Fibroblast of lung (primary cell): ENCODE measurements around the gene RPL10. TPM values are rescaled to one million over a fixed set of nuclear protein-coding genes. Genes with fewer than 3 reads are reported as not detected.

ENCODE experiments used
- DNase-seq, 2 donors: peaks; one replicate each; pipeline versions ENCODE4 v3.0.0 to v3.0.0-alpha.2; 2010; ENCODE audit warnings: low read depth in 2 of 2
- H2AFZ ChIP-seq: 2 replicates; pipeline ENCODE4 v1.5.1; 2012; ENCODE audit warnings: low read length, control low read depth, inconsistent platforms
- H3K27ac ChIP-seq: 2 replicates; pipeline ENCODE4 v1.5.1; 2011; ENCODE audit warnings: low read length, control low read depth; ENCODE audit not compliant: insufficient read depth
- H3K27me3 ChIP-seq: 2 replicates; pipeline ENCODE4 v1.5.1; 2011; ENCODE audit warnings: mild to moderate bottlenecking, low read length; ENCODE audit not compliant: control insufficient read depth, insufficient read depth
- H3K36me3 ChIP-seq: 2 replicates; pipeline ENCODE4 v1.5.1; 2011; ENCODE audit warnings: low read length; ENCODE audit not compliant: control insufficient read depth, insufficient read depth
- H3K4me1 ChIP-seq: 2 replicates; pipeline ENCODE4 v1.5.1; 2011; ENCODE audit warnings: low read length; ENCODE audit not compliant: control insufficient read depth, insufficient read depth; ENCODE audit errors: extremely low read depth
- H3K4me2 ChIP-seq: 2 replicates; pipeline ENCODE4 v1.5.1; 2011; ENCODE audit warnings: low read length, control low read depth; ENCODE audit not compliant: insufficient read depth; ENCODE audit errors: extremely low read depth
- H3K4me3 ChIP-seq, 4 experiments: fragments of 200-600 bp in 1 of 4; sonication (generic) in 1 of 4; replicated peaks in 1 of 4; 2 replicates each; pipeline ENCODE4 v1.5.1; 2011 to 2016; ENCODE audit warnings: low read length in 4 of 4, low read depth in 3 of 4, mild to moderate bottlenecking in 3 of 4, control low read depth in 2 of 4, inconsistent platforms in 1 of 4, mixed read lengths in 1 of 4; ENCODE audit not compliant: insufficient read depth in 1 of 4; ENCODE audit errors: control extremely low read depth in 1 of 4
- H3K79me2 ChIP-seq: 2 replicates; pipeline ENCODE4 v1.5.1; 2012; ENCODE audit warnings: mild to moderate bottlenecking, low read length, inconsistent platforms; ENCODE audit not compliant: control insufficient read depth, insufficient read depth
- H3K9ac ChIP-seq: 2 replicates; pipeline ENCODE4 v1.5.1; 2011; ENCODE audit warnings: mild to moderate bottlenecking, low read length, control low read depth; ENCODE audit not compliant: insufficient read depth
- H3K9me3 ChIP-seq: 2 replicates; pipeline ENCODE4 v1.5.1; 2012; ENCODE audit warnings: low read depth, low read length; ENCODE audit not compliant: control insufficient read depth, insufficient read depth
- H4K20me1 ChIP-seq: 2 replicates; pipeline ENCODE4 v1.5.1; 2011; ENCODE audit warnings: low read length; ENCODE audit not compliant: control insufficient read depth, insufficient read depth; ENCODE audit errors: extremely low read depth
- CTCF ChIP-seq, 2 donors: IDR thresholded peaks in 1 of 2; conservative IDR thresholded peaks in 1 of 2; 1 replicate in 1 of 2; 2 replicates in 1 of 2; pipeline ENCODE4 v1.5.1; 2011 to 2012; ENCODE audit warnings: low read length in 2 of 2, control low read depth in 1 of 2, inconsistent platforms in 1 of 2, low read depth in 1 of 2, mild to moderate bottlenecking in 1 of 2
- EZH2 ChIP-seq: IDR thresholded peaks from 2 replicates; pipeline ENCODE4 v1.5.1; 2012; ENCODE audit warnings: low read length, control low read depth, mild to moderate bottlenecking; ENCODE audit errors: missing control alignments
- polyA plus RNA-seq, 2 donors: library from polyadenylated mRNA; depleted of rRNA in 1 of 2; stranded (reverse) in 1 of 2; unstranded in 1 of 2; fragments of >200 nt; gene quantifications; 2 replicates each; pipeline ENCODE4 v1.2.1, GENCODE V29; 2011 to 2012; ENCODE audit warnings: missing spikeins in 1 of 2
- total RNA-seq: library from RNA; depleted of rRNA; stranded (reverse); fragments of >200 nt; gene quantifications from 2 replicates; pipeline ENCODE4 v1.2.1, GENCODE V29; 2014

Gene RPL10
- total and polyA plus RNA-seq, 2 donors (not counting 1 experiment from before 2014, with no cell fraction given), result 2,319 to 4,527 TPM

- peaks cover 5% of the 10 kb centered on the region for H3K36me3 ChIP-seq
- H3K79me2 ChIP-seq, result peaks cover 16% of the 10 kb centered on the region
- H3K27me3 ChIP-seq, result no peaks in the 10 kb centered on the region
- H3K27ac ChIP-seq, result no peak overlapping the region
- no peak overlapping the region for H3K4me2 ChIP-seq
- no peak overlapping the region for H2AFZ ChIP-seq
- no peak for TF ChIP-seq EZH2
- H3K4me3 ChIP-seq, result no peak overlapping the region
- H3K9ac ChIP-seq, result no peak overlapping the region
- H3K9me3 ChIP-seq, result no peaks in the 10 kb centered on the region
- no peaks in the 10 kb centered on the region for H3K4me1 ChIP-seq
- H4K20me1 ChIP-seq, result no peaks in the 10 kb centered on the region
- DNase-seq, result no peak
Observed at GRCh38 chrX:154432210-154432609, 34.0 kb downstream of the RPL10 start.

- no peak for TF ChIP-seq CTCF (conservative IDR thresholded peaks at IDR 0.05 in 1 of 2, IDR thresholded peaks at IDR 0.05 in 1 of 2; ENCODE audit: low read depth in 1 of 2, low read length in 2 of 2)
- TF ChIP-seq EZH2, result no peak
- Histone ChIP-seq H4K20me1 (no peaks in the 10 kb centered on the region), H2AFZ (no peak overlapping the region), H3K79me2 (peaks cover 29% of the 10 kb centered on the region), H3K27me3 (no peaks in the 10 kb centered on the region), H3K27ac (no peak overlapping the region), H3K4me2 (no peak overlapping the region), H3K4me3 (no peak overlapping the region), H3K9me3 (no peaks in the 10 kb centered on the region), H3K9ac (no peak overlapping the region), H3K36me3 (peaks cover 5% of the 10 kb centered on the region), H3K4me1 (no peaks in the 10 kb centered on the region)
- no peak for DNase-seq
Observed at GRCh38 chrX:154433605-154434004, 35.4 kb downstream of the RPL10 start.

- Histone ChIP-seq H4K20me1 (no peaks in the 10 kb centered on the region), H3K4me2 (no peak overlapping the region), H3K4me3 (no peak overlapping the region), H3K27ac (no peak overlapping the region), H3K27me3 (no peaks in the 10 kb centered on the region), H2AFZ (no peak overlapping the region), H3K79me2 (peaks cover 30% of the 10 kb centered on the region), H3K36me3 (peaks cover 5% of the 10 kb centered on the region), H3K9me3 (no peaks in the 10 kb centered on the region), H3K9ac (no peak overlapping the region), H3K4me1 (no peaks in the 10 kb centered on the region)
- TF ChIP-seq EZH2 (no peak), CTCF (conservative IDR thresholded peaks at IDR 0.05 in 1 of 2, IDR thresholded peaks at IDR 0.05 in 1 of 2; ENCODE audit: low read depth in 1 of 2, low read length in 2 of 2) (no peak)
- no peak for DNase-seq
Observed at GRCh38 chrX:154434394-154435168, 36.4 kb downstream of the RPL10 start.
